ENCODE results near the gene RIOK1.
"Not testable (repeated sequence)": the region's sequence is repeated elsewhere in the genome, so short reads cannot be mapped to it uniquely, and the experiment has no call there.

The RIOK1 gene

GRCh38 chr6:7389451-7390225 lies at the start of gene RIOK1, which contains the start of gene CAGE1:
TSS of gene RIOK1 (plus strand) at chr6:7389808. CDS start at chr6:7390003, 195 bp downstream.
TSS of gene CAGE1 (minus strand) at chr6:7389742. CDS start at chr6:7387173, 2,569 bp downstream.
- DNase-seq = peak; percentile 89 to 95 (median 92)

GRCh38 chr6:7341271-7341670 lies 48.3 kb upstream of the RIOK1 start:
- no peak for DNase-seq

GRCh38 chr6:7341989-7342742 lies 47.4 kb upstream of the RIOK1 start:
- DNase-seq = no peak

DNA sequence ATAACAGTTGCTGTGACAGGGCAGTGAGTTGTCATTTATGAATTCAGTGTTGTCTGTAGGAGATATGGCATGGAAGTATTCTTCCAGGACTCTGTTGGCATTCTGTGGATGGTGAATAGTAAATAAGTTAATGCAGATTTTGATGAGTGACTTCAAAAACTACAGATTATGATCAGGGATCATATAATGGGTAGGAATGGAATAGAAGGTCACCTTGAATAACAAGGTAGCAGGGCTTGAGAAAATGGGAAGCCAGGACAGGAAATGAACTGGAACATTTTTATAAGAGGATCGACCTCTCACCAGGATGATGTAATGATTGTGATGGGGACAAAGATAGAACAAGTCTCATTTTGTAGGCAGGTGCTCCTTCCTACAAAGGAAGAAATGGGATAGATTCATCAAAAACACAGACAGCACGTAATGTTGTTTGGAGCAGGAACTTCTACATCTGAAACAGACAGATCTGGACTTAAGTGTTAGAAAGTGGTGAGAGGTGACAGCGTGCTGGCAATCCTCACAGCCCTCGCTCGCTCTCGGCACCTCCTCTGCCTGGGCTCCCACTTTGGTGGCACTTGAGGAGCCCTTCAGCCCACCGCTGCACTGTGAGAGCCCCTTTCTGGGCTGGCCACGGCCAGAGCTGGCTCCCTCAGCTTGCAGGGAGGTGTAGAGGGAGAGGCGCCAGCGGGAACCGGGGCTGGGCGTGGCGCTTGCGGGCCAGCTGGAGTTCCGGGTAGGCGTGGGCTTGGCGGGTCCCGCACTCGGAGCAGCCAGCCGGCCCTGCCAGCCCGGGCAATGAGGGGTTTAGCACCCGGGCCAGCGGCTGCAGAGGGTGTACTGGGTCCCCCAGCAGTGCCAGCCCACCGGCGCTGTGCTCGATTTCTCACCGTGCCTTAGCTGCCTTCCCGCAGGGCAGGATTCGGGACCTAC lies 45.8 kb upstream of the RIOK1 start:
- no peak for DNase-seq

DNA sequence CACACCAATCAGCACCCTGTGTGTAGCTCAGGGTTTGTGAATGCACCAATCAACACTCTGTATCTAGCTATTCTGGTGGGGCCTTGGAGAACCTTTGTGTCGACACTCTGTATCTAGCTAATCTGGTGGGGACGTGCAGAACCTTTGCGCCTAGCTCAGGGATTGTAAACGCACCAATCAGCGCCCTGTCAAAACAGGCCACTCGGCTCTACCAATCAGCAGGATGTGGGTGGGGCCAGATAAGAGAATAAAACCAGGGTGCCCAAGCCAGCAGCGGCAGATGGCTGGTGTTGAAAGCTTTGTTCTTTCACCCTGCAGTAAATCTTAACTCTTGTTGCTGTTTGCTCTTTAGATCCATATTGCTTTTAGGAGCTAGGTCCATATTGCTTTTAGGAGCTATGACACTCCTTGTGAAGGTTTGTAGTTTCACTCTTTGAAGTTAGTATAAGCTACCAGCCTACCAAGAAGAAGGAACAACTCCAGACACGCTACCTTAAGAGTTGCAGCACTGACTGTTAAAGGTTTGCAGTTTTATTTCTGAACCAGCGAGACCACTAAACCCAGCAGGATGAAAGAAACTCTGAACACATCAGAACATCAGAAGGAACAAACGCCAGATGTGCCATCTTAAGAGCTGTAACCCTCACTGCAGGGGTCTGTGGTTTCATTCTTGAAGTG lies 44.7 kb upstream of the RIOK1 start:
- not testable (repeated sequence) for DNase-seq

DNA sequence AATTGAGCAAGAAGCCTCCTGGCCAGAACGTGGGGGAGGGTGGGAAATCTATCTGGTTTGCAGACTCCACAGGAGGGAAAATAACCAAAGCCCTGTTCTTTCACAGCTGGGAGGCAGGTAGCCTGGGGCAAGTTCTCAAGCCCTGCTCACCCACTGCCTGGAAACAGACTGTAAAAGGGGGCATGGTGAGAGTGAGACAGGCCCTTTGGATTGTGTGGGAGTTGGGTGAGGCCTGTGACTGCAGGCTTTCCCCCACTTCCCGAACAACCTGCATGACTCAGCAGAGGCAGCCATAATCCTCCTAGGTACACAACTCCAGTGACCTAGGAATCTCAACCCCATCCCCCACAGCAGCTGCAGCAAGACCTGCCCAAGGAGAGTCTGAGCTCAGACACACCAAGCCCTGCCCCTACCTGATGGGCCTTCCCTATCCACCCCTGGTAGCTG lies 42.0 kb upstream of the RIOK1 start:
- DNase-seq = not testable (repeated sequence)

GRCh38 chr6:7350591-7350990 lies 39.0 kb upstream of the RIOK1 start:
- not testable (repeated sequence) for DNase-seq

GRCh38 chr6:7351916-7352315 lies 37.7 kb upstream of the RIOK1 start:
- DNase-seq = not testable (repeated sequence)

DNA sequence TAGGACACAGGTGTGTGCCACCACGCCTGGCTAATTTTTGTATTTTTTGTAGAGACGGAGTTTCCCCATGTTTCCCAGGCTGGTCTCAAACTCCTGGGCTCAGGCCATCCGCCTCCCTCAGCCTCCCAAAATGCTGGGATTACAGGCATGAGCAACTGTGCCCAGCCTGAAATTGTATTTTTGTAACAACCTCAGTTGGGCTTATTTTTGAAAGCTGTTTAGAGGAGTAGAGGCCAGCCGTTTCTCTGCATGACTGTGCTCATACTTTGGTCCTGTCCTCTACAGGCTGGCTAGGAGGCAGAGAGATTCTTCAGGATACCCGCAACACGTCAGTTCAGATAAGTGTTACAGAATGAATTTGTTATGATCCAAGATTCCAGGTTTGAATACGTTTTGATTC lies 22.2 kb upstream of the RIOK1 start:
- no peak for DNase-seq

GRCh38 chr6:7373739-7374138 lies 15.9 kb upstream of the RIOK1 start:
- DNase-seq = no peak

GRCh38 chr6:7377961-7378360 lies 11.6 kb upstream of the RIOK1 start:
- no peak for DNase-seq

- DNase-seq = no peak
These were observed 10.9 kb upstream of the RIOK1 start for GRCh38 chr6:7378740-7379139.

DNA sequence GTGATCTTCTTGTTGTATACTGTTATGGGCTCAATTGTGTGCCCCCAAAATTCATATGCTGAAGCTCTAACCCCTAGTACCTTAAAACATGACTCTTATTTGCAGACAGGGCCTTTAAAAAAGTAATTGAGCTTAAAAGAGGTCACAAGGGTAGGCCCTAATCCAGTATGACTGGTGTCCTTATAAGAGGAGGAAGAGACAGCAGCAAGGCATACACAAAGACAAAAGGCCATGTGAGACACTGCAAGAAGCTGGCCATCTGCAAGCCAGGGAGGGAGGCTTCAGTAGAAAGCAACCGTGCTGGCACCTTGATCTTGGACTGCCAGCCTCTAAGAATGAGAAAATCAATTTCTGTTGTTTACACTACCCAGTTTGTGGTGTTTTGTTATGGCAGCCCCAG lies 8.5 kb upstream of the RIOK1 start:
- no peak for DNase-seq

DNA sequence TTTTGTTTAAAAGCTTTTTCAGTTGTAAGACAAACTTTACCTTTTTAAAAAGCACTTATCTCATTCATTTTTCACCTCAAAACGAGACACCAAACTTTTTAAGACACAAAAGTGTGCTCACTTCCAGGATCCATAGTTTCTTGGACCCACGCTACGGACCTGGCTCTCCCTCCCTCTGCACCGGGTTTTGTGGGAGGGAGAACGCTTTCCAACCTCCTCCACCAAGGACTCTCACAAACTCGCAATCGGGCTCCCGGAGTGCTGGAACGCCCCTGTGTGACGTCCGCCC lies 502 bp upstream of the RIOK1 start:
- no peak for DNase-seq

- DNase-seq = no peak
These were observed 744 bp downstream of the RIOK1 start for GRCh38 chr6:7390226-7390878.

GRCh38 chr6:7391151-7391550 lies 1.5 kb downstream of the RIOK1 start:
- DNase-seq = no peak

- no peak for DNase-seq
These were observed 2.8 kb downstream of the RIOK1 start for GRCh38 chr6:7392402-7392801.

DNA sequence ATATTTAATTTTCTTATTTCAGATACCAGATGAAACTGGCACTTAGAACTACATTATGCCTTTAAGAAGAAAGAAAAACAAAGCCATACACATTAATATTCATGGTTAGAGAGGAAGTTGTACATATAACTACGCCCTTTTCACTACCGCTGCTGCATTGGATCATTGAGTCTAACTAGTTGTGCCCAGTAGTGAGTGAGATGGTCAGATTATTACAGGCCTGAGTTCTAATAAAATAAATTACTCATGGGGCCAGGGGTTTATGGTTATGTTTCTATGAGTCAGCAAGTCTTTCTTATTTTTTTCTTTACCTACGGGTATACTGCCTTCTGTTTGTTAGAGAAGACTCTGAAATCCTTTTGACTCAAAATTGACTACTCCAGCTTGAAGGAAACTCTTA lies 11.5 kb downstream of the RIOK1 start:
- DNase-seq = no peak

DNA sequence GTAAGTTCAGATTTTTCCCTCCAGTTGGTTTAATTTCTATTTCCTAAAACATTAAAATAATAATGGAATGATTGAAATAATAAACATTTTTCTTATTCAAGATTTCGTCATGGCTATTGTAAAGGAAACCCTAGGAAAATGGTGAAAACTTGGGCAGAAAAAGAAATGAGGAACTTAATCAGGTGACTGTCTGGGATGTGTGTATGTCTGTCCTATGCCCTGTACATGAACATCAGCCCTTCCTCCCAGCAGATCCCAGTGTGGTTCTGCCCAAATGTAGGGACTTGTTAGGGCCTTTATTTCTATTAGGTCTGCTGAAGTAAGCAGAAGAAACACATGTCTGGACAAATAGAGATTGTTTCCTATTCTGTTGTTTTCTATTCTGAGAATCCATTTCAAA lies 13.1 kb downstream of the RIOK1 start:
- DNase-seq = no peak

DNA sequence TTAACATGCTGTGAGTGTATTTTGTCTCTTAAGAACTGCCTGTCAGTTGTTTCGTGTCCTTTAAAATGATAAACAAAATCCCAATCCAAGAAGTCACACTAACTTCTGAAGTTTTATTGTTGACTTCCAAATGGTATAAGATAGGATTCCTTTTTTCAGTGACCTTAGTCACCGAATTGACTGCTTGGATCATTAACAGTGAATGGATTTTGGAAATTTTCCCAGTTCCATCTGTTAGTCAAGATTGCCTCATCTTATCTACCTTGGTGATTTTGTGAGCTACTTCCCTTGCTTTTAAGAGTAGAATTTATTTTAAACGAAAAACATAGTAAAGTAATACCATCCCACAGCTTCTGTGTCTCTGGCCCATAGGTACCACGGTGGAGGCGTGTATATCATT lies 14.9 kb downstream of the RIOK1 start:
- no peak for DNase-seq

- DNase-seq = no peak
These were observed 17.1 kb downstream of the RIOK1 start for GRCh38 chr6:7406743-7407142.

- DNase-seq = no peak
These were observed 20.1 kb downstream of the RIOK1 start for GRCh38 chr6:7409740-7410139.

Data from activated CD4-positive, CD25-positive, alpha-beta regulatory T cell (primary cell).